HG02885 (cell line): ENCODE measurements around the gene ACOX1.

Experiments used
- ATAC-seq: cut with Tn5 transposase; IDR thresholded peaks from one replicate; pipeline ENCODE4 v1.9.1; 2021; ENCODE audit warnings: mild to moderate bottlenecking; ENCODE audit not compliant: unreplicated experiment, poor library complexity

Gene ACOX1

DNA sequence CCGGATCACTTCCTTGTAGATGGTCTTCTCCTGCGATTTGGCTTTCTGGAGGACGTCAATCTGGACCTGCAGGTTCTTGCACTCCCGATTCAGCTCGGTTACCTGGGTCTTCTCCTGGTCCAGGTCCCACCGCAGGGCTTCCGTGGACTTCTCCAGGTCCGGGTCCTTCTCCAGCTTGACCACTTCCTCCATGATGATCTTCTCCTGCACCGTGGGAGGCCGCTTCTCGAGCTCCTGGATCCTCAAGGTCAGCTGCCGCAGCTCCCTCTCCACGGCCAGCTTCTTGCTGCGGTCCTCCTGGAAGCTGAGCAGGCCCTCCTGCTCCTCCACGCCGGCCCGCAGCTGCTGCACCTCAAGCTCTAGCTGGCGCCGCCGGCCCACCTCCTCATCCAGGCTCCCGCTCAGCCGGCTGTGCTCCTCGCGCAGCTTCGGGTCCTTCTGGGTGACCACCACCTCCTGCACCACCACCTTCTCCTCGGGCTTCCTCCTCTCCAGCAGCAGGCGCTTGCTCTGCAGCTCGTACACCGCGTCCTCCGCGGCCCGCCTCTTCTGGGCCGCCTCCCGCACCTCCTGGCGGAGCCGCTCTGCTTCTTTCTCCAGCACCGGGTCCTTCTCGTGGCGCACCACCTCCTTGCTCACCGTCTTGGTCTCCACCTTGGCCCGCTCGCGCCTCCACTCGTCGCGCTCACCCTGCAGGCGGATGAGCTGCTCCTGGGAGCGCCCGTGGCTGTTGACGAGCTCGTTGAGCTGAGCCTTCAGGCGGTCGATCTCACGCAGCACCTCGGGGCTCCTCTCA lies 29.9 kb upstream of the ACOX1 start:
- ATAC-seq = no peak

DNA sequence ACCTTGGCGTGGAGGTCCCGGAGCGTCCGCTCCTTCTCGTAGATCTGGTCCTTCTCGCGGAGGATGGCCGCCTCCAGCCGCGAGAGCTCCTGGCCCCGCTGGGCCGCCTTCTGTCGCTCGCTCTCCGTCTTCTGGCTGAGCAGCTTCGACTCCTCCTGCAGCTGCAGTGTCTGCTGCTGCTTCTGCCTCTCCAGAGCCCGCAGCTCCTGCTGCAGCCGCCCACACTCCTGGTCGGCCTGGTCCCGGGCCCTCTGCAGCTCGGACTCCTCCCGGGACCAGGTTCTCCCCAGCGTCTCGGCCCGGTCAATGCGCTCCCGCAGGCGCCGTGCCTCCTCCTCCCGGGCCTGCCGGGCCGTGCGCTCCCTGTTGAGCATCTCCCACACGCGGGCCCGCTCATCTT lies 29.2 kb upstream of the ACOX1 start:
- ATAC-seq = no peak

DNA sequence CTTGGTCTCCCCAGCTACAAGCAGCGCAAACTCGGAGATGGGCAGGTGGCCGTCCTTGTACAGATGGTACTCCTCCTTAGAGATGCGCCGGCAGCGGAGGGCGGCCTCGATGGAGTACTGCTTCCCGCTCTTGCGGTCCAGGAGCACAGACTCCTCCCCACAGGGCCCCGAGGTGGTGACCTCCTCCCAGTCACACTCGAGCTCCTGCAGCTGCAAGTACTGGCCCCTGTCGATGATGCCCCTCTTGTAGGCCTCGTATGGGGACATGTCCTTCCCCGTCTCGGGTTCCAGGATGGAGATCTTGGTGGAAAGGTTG lies 28.8 kb upstream of the ACOX1 start:
- ATAC-seq = no peak

DNA sequence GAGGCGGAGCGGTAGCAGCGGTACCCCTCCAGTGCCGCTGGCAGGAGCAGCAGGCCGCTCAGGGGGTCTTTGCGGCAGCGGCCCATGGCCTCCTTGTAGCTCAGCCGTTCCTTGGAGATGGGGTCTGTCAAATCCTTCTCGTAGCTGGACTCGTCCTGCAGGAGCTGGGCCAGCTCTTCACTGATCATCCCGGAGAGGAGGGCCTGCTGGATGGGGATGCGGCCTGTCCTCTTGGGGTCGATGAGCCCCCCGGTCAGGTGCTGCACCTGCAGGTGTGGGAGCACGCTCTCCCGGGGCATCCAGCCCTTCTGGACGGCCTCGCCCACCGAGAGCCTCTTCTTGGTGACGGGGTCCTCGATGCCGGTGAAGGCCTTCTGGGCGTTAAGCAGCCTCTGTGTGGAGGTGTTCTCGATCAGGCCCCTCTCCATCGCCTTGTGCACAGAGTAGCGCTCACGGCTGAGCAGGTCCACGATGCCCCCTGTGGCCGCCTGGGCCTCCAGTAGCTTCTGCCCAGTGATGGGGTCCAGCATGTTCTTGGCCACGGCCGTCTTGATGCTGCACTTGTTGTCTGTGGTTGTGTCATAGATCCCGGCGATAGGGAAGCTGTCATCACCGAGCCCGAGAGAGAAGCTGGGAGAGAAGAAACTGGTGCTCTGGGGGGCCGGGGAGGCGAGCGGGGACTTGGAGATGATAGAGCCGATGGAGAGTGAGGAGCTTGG lies 28.3 kb upstream of the ACOX1 start:
- ATAC-seq = no peak

DNA sequence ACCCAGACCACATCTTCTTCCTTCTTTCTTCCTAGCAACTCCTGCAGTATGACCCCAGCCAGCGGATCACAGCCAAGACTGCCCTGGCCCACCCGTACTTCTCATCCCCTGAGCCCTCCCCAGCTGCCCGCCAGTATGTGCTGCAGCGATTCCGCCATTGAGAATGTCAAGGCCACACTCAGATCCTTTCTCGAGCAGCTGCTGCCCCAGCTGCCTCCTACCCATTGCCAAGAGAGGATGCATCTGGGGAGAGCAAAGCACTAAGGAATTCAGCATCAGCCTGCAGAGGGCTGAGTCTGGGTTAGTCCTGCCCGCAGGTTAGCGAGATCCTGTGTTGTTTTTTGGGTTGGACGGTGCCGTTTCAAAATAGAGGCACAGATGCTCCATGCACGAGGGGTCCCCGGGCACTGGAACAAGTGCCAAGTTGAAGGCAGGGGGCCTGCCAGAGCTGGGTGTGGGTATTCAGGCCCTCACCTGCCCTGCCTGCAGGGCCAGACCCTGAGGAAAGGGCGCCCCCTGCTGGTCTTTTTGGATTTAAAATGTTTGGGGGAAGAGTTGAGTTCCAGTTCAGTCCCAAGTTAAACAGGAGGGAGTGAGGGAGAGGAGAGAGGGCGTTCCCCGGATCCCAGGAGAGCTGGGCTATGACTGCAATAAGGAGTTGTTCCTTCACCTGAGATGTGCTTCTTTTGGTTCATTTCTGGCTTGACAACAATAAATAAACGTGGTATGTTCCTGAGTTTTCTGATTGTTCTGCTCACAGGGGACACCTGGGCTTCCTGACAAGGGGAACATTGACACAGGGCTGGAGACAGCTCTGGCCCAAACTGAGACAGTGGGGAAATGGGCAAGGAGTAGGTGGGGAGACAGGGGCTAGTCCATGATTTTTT lies 26.5 kb upstream of the ACOX1 start:
- no peak for ATAC-seq

DNA sequence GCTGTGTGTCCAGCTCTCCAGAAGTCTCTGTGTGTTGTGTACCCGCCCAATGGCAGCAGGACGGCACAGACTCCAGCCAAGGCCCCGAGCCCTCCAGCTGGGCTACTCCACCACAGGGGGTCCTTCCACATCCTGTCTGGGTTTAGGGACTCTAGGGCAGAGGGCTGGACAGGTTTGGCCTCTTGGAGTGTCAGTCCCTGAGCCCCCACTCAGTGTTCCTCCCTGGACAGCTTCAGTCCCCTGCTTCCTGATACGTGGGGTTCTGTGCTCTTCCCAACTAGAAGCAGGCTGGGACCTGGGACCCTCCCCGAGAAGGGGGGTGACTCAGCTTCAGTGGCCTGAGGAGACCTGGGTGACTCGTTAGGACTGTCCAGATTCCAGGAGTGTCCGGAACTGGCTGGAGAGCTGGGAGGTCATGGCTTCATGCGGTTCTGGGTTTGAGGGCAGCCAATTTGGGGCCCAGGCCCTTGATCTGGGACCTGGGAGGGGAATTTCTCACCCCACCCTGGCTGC lies 25.8 kb upstream of the ACOX1 start:
- ATAC-seq = no peak

DNA sequence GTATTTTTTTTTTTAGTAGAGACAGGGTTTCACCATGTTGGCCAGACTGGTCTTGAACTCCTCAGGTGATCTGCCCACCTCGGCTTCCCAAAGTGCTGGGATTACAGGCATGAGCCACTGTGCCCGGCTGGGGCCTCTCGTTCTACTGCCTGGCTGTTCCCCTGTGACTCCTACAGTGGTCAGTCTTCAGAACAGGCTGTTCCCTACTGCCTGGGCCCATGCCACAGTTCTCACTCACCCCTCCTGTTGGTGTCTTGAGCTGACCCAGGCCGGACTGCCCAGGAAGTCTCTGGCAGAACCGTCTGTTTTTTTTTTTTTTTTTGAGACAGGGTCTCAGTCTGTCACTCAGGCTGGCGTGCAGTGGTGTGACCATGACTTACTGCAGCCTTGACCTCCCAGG lies 24.9 kb upstream of the ACOX1 start:
- no peak for ATAC-seq

DNA sequence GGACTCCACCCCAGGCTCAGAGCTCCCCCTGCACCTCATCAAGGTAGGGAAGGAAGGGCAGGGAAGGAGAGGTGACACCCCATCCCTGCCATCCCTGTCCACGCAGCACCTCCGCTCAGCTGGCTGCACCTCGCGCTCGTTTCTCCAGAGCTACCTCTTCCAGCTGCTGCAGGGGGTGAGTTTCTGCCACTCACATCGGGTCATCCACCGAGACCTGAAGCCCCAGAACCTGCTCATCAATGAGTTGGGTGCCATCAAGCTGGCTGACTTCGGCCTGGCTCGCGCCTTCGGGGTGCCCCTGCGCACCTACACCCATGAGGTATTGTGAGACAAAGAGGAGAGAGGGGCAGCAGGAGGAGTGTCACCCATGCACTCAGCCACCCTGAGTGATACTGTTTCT lies 23.1 kb upstream of the ACOX1 start:
- no peak for ATAC-seq

DNA sequence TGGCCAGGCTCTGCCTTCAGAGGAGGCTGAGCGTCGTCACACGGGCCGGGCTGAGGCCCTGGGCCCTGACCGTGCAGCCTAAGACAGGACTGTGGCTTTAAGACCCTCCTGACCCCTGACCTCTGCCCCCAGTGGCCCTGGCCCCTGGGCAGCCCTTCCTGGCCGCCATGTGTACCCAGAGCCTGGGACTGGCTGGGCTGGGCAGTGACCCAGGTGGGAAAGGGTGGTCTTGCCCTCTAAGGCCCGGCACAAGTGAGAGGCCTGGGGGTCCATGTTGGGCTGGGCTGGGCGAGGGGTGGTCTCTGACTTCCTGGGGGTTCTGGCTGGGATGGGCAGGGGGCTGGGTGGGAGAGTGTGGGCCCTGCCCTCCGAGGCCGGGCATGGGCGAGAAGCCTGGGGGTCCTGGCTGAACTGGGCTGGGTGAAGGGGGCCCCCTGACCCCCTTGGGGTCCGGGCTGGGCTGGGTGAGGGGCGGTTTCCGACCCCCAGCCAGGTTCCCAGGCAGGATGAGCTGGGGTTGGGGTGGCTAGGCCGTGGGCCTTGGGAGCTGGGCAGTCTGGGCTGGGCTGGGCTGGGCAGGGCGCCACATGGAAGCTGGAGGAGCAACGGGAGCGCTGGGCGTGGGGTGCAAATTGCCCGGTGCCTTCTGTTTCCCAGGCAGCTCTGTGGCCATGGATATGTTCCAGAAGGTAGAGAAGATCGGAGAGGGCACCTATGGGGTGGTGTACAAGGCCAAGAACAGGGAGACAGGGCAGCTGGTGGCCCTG lies 22.0 kb upstream of the ACOX1 start, which contains the start of gene CDK3:
TSS of gene CDK3 (plus strand) at position 101 of the 767 bp plus-strand sequence. CDS start at position 672, 571 bp downstream.
- no peak for ATAC-seq

DNA sequence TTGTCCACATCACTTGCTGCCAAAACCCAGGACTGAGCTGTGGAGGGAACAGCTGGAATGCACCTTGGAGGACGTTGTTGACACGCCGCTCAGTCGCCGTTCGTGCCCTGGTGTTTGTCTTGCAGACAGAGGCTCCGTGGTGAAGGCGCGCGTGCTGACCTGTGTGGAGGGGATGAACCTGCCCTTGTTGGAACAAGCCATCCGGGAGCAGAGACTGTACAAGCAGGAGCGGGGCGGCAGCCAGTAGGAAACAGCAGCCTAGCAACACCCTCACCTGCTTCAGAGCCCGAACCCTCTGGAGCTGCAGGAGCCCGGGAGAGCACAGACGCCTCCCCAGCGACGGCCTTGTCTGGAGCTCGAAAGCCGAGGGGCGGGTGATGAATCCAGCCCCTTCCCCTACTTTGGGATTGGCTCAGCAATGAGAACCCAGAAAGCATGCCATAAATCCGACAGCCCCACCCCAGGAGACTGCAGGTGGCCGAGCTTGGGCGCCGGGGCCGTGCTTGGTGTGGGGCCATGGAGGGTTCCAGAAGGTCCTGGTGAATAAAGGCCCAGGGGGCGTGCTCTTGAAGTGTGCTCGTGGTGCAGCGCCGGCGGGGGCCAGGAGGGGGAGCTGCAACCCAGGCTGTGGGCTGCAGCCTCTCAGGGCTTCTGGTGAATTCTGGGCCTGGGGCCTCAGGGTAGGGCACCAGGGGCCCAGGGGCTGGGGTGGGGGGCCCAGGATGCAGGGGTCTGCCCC lies 21.2 kb upstream of the ACOX1 start:
- no peak for ATAC-seq

DNA sequence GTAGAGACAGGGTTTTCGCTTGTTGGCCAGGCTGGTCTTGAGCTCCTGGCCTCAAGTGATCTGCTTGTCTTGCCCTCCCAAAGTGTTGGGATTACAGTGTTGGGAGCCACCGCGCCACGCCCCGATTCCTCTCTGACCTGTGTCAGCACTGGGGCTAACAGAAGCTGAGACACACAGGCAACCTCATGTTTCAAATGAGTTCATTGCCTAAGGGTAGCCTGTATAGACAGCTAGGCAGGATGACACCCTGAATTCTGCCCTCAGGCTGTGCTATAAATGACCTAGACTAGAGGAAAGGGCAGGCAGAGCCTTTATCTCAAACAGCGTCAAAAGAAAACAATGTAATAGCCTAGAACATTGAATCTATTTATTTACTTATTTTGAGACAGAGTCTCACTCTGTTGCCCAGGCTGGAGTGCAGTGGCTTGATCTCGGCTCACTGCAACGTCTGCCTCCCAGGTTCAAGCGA lies 19.4 kb upstream of the ACOX1 start:
- no peak for ATAC-seq

DNA sequence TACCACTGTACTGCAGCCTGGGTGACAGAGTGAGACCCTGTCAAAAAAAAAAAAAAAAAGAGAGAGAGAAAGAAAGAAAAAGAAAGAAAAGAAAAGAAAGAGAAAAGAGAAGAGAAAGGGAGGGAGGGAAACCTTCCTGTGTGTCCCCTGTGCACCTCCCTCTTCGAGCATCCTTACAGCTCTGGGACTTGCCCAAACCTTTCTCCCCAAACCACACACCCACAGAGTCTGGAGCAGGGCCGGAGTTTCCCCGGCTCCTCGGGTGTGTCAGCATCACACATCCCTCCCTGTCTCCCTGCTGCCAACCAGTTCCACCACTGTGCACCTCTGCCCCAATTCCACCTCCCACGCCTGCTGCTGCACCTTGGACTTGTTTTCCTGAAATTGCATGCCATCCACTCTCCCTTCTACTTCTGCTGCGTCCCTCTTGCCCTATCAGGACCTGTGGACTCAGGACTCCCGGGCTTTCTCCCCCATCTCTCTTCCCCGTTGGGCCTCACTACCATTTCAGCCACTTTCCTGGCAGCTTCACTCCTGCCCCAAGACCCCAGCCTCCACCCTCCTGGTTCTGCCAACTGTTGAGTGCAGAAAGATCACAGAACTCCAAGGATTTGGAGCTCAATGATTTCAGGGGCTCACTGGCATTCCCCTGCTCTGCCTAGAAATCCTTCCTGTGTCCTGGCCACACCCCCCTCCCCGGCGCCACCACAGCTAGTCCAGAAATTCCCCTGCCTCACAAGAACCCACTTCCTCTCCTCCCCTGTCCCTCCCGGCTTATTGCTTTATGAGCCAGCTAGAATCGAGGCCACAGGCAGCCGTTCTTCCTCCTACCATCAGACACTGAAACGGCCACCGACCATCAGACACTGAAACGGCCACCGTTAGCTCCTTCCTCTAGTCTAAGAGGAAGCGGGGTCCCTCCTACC lies 18.0 kb upstream of the ACOX1 start:
- no peak for ATAC-seq

DNA sequence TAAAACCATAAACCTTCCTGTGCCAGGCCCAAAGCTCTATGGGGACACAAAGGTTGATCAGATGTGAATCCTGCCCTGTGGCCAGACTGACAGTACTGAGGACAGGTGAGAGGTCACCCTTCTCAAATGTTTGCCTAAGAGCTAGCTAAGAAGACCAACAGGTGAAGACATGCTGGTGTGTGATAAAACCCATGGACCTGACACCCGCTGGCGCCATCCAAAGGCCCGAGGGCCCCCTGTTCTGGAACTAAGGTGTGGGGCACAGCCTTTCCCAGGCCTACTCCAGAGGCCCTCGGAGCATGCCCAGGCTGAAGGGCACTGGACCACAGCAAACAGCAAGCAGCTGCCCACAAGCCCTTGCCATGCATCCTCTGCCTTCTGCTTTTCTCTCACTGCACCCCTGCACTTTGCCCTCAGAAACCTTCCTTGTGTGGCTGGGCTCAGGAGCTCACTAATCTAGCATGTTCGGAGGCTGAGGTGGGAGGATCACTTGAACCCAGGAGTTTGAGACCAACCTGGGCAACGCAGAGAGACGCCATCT lies 16.5 kb upstream of the ACOX1 start:
- ATAC-seq = no peak

DNA sequence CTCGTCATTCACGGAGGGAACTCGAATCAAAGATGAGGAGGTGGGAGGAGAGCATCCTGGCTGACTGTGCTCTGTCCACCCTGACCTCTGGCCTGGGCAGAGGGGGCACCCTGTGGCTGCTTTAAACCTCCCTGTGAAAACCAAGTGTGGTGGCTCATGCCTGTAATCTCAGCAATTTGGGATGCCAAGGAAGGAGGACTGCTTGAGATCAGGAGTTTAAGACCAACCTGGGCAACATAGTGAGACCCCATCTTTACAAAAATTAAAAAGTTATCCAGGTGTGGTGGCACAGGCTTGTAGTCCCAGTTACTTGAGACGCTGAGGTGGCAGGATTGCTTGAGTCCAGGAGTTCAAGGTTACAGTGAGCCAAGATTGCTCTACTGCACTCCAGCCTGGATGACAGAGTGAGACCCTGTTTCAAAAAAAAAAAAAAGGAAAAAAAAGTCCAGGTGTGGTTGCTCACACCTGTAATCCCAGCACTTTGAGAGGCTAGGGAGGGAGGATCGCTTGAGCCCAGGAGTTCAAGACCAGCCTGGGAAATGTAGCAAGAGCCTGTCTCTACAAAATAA lies 15.9 kb upstream of the ACOX1 start:
- ATAC-seq = no peak

DNA sequence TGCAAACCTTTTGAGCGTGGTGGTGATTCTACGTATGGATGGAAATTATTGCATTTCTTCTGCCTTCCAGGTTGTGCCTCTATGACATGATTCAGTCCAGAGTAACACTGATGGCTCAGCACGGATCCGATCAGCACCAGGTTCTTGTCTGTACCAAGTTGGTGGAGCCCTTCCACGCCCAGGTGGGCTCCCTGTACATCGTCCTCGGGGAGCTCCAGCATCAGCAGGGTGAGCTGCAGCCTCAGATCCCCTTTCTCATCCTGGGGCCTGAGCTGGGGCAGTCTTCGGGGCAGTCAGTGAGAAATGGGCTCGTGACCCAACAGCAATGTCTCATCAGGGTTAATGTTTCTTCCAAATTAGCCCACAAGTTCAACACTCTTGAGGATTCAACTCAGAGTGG lies 12.4 kb upstream of the ACOX1 start:
- ATAC-seq = no peak

DNA sequence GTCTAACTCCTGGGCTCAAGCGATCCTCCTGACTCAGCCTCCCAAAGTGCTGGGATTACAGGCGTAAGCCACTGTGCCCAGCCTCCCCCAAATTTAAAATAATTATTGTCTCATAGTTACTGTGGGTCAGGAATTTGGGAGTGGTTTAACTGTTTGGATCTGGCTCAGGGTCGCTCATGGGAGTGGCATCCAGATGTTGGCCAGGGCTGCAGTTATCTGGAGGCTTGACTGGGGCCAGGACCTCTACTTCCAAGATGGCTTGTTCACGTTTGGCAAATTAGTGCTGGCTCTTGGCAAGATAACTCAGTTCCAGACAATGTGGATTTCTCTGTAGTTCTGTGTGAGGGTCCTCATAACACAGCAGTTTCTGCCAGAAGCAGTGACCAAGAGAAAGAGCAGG lies 8.1 kb upstream of the ACOX1 start:
- ATAC-seq = no peak

DNA sequence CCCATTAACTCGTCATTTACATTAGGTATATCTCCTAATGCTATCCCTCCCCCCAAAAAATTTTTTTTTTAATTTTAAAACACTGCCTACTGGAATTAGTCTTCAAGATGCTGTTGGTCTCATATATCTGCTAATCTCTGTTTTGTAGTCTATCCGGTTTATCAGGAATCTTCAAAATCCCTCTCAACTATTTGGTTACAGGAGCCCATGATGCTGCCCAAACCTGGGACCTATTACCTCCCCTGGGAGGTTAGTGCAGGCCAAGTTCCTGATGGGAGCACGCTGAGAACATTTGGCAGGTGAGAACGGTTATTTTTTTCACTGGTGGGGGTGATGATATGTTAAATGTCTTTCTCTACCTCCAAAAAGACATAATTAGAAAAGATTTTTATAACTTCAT lies 7.0 kb upstream of the ACOX1 start:
- ATAC-seq = no peak
